ENCODE measurements around the gene CRACR2A.

The CRACR2A gene

DNA sequence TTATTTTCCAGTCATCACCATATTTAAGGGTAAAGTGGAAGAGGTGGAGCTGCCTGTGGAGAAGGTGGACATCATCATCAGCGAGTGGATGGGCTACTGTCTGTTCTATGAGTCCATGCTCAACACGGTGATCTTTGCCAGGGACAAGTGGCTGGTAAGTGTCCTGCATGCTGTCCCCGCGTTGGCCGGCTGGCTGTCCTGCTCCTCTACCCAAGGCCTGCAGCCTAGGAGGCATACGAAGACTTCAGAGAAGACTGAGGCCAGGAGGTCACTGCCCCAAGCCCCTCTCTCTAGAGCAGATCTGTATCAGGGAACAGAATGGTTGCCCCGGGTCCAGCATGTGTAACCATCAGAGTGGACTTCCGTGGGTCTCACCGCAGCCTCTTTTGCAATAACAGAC is 184.2 kb downstream of the CRACR2A start:
- Histone ChIP-seq H3K4me3 (replicated peaks; ENCODE audit: low read depth, low read length) (no peak overlapping the region), H3K36me3 (ENCODE audit: control insufficient read depth, insufficient read depth, low read length) (no peaks in the 10 kb centered on the region), H3K27me3 (replicated peaks; ENCODE audit: control insufficient read depth, insufficient read depth, low read length) (no peaks in the 10 kb centered on the region)
- no peak for DNase-seq (ENCODE audit: extremely low read depth, insufficient read length)
- TF ChIP-seq, protein P1, sequence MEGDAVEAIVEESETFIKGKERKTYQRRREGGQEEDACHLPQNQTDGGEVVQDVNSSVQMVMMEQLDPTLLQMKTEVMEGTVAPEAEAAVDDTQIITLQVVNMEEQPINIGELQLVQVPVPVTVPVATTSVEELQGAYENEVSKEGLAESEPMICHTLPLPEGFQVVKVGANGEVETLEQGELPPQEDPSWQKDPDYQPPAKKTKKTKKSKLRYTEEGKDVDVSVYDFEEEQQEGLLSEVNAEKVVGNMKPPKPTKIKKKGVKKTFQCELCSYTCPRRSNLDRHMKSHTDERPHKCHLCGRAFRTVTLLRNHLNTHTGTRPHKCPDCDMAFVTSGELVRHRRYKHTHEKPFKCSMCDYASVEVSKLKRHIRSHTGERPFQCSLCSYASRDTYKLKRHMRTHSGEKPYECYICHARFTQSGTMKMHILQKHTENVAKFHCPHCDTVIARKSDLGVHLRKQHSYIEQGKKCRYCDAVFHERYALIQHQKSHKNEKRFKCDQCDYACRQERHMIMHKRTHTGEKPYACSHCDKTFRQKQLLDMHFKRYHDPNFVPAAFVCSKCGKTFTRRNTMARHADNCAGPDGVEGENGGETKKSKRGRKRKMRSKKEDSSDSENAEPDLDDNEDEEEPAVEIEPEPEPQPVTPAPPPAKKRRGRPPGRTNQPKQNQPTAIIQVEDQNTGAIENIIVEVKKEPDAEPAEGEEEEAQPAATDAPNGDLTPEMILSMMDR (IDR thresholded peaks at IDR 0.05; ENCODE audit: insufficient read depth, low read length, poor library complexity, severe bottlenecking) = no peak

GRCh38 chr12:3565985-3566384 is 186.9 kb downstream of the CRACR2A start:
- Histone ChIP-seq H3K36me3 (ENCODE audit: control insufficient read depth, insufficient read depth, low read length) (no peaks in the 10 kb centered on the region), H3K4me3 (replicated peaks; ENCODE audit: low read depth, low read length) (no peak overlapping the region), H3K27me3 (replicated peaks; ENCODE audit: control insufficient read depth, insufficient read depth, low read length) (no peaks in the 10 kb centered on the region)
- TF ChIP-seq, protein P1 (IDR thresholded peaks at IDR 0.05; ENCODE audit: insufficient read depth, low read length, poor library complexity, severe bottlenecking) = no peak
- no peak for DNase-seq (ENCODE audit: extremely low read depth, insufficient read length)

Data from GM06990 (cell line).